ENCODE measurements around the gene EIPR1.
A peak's percentile ranks its signal among the peaks of the same experiment; 100 is the strongest.

The EIPR1 gene

GRCh38 chr2:3377612-3378432, at the start of gene EIPR1:
Gene EIPR1, minus strand, starts transcription at chr2:3377818. Its CDS starts 129 bp downstream, at chr2:3377689.
- peak; percentile 69 to 92 (median 86) for DNase-seq (ENCODE audit: low read depth in 4 of 4, low spot score in 1 of 4)

- DNase-seq (ENCODE audit: low read depth in 4 of 4, low spot score in 1 of 4): no peak
These were observed 49.7 kb upstream of the EIPR1 start for GRCh38 chr2:3427272-3427671.

GRCh38 chr2:3426615-3427014, 49.0 kb upstream of the EIPR1 start:
- no peak for DNase-seq (ENCODE audit: low read depth in 4 of 4, low spot score in 1 of 4)

GRCh38 chr2:3424171-3424795, 46.7 kb upstream of the EIPR1 start:
- DNase-seq (ENCODE audit: low read depth in 4 of 4, low spot score in 1 of 4): no peak

GRCh38 chr2:3423492-3424170, 46.0 kb upstream of the EIPR1 start:
- DNase-seq (ENCODE audit: low read depth in 4 of 4, low spot score in 1 of 4): peak; percentile 55 to 72 (median 64)

GRCh38 chr2:3422161-3422779, 44.7 kb upstream of the EIPR1 start:
- DNase-seq (ENCODE audit: low read depth in 4 of 4, low spot score in 1 of 4): no peak

GRCh38 chr2:3421580-3421979, 44.0 kb upstream of the EIPR1 start:
- no peak for DNase-seq (ENCODE audit: low read depth in 4 of 4, low spot score in 1 of 4)

- DNase-seq (ENCODE audit: low read depth in 4 of 4, low spot score in 1 of 4): no peak
These were observed 43.3 kb upstream of the EIPR1 start for GRCh38 chr2:3420769-3421397.

- DNase-seq (ENCODE audit: low read depth in 4 of 4, low spot score in 1 of 4): no peak
These were observed 42.6 kb upstream of the EIPR1 start for GRCh38 chr2:3420076-3420768.

- DNase-seq (ENCODE audit: low read depth in 4 of 4, low spot score in 1 of 4): no peak
These were observed 41.3 kb upstream of the EIPR1 start for GRCh38 chr2:3418766-3419404.

GRCh38 chr2:3414133-3414860, 36.7 kb upstream of the EIPR1 start:
- DNase-seq (ENCODE audit: low read depth in 4 of 4, low spot score in 1 of 4): no peak

- no peak for DNase-seq (ENCODE audit: low read depth in 4 of 4, low spot score in 1 of 4)
These were observed 36.1 kb upstream of the EIPR1 start for GRCh38 chr2:3413697-3414096.

- no peak for DNase-seq (ENCODE audit: low read depth in 4 of 4, low spot score in 1 of 4)
These were observed 33.5 kb upstream of the EIPR1 start for GRCh38 chr2:3411103-3411502.

GRCh38 chr2:3409627-3410170, 32.1 kb upstream of the EIPR1 start:
- no peak for DNase-seq (ENCODE audit: low read depth in 4 of 4, low spot score in 1 of 4)

- no peak for DNase-seq (ENCODE audit: low read depth in 4 of 4, low spot score in 1 of 4)
These were observed 31.2 kb upstream of the EIPR1 start for GRCh38 chr2:3408781-3409180.

GRCh38 chr2:3406501-3406900, 28.9 kb upstream of the EIPR1 start:
- DNase-seq (ENCODE audit: low read depth in 4 of 4, low spot score in 1 of 4): no peak

GRCh38 chr2:3405876-3406275, 28.3 kb upstream of the EIPR1 start:
- DNase-seq (ENCODE audit: low read depth in 4 of 4, low spot score in 1 of 4): no peak

GRCh38 chr2:3405307-3405706, 27.7 kb upstream of the EIPR1 start:
- no peak for DNase-seq (ENCODE audit: low read depth in 4 of 4, low spot score in 1 of 4)

- DNase-seq (ENCODE audit: low read depth in 4 of 4, low spot score in 1 of 4): no peak
These were observed 26.8 kb upstream of the EIPR1 start for GRCh38 chr2:3404349-3404894.

Measured in stimulated activated CD4-positive, alpha-beta T cell treated with anti-CD3 and anti-CD28 coated beads, Interleukin-1b, Interleukin-23, amount 100 ng/mL, for 24 hours (primary cell).